Activated effector memory CD4-positive, alpha-beta T cell treated with Interleukin-2 at 50 U/mL for 16 hours (primary cell): ENCODE results near the gene ACER1.
"Not testable (repeated sequence)": the region's sequence is repeated elsewhere in the genome, so short reads cannot be mapped to it uniquely, and the experiment has no call there.

Experiments
- DNase-seq: peaks from one replicate; pipeline ENCODE4 v3.0.0-alpha.2; 2020

The ACER1 gene

GRCh38 chr19:6355321-6356040 lies 22.1 kb upstream of the ACER1 start:
- not testable (repeated sequence) for DNase-seq

GRCh38 chr19:6354098-6354674 lies 20.8 kb upstream of the ACER1 start:
- DNase-seq = no peak

- DNase-seq = no peak
Observed at GRCh38 chr19:6352381-6353165, 19.2 kb upstream of the ACER1 start.

- DNase-seq = no peak
Observed at GRCh38 chr19:6350688-6351087, 17.3 kb upstream of the ACER1 start.

- DNase-seq = not testable (repeated sequence)
Observed at GRCh38 chr19:6349271-6349670, 15.9 kb upstream of the ACER1 start.

- no peak for DNase-seq
Observed at GRCh38 chr19:6343462-6343861, 10.1 kb upstream of the ACER1 start.

- no peak for DNase-seq
Observed at GRCh38 chr19:6340493-6341201, 7.2 kb upstream of the ACER1 start.

GRCh38 chr19:6334490-6335285 lies 1.3 kb upstream of the ACER1 start:
- no peak for DNase-seq

GRCh38 chr19:6326815-6327214 lies 6.6 kb downstream of the ACER1 start:
- no peak for DNase-seq

GRCh38 chr19:6325614-6326013 lies 7.8 kb downstream of the ACER1 start:
- DNase-seq = no peak

GRCh38 chr19:6324757-6325156 lies 8.7 kb downstream of the ACER1 start:
- DNase-seq = no peak

GRCh38 chr19:6322284-6322683 lies 11.1 kb downstream of the ACER1 start:
- DNase-seq = no peak

- no peak for DNase-seq
Observed at GRCh38 chr19:6319376-6319775, 14.0 kb downstream of the ACER1 start.

- DNase-seq = no peak
Observed at GRCh38 chr19:6318772-6319171, 14.6 kb downstream of the ACER1 start.

GRCh38 chr19:6315646-6316045 lies 17.8 kb downstream of the ACER1 start:
- DNase-seq = not testable (repeated sequence)

GRCh38 chr19:6313398-6313969 lies 19.9 kb downstream of the ACER1 start:
- DNase-seq = no peak

GRCh38 chr19:6312018-6312417 lies 21.4 kb downstream of the ACER1 start:
- DNase-seq = no peak

- no peak for DNase-seq
Observed at GRCh38 chr19:6298413-6298812, 35.0 kb downstream of the ACER1 start.

GRCh38 chr19:6297202-6297601 lies 36.2 kb downstream of the ACER1 start:
- DNase-seq = no peak

GRCh38 chr19:6292006-6292405 lies 41.4 kb downstream of the ACER1 start:
- no peak for DNase-seq

GRCh38 chr19:6288737-6289136 lies 44.7 kb downstream of the ACER1 start:
- no peak for DNase-seq

- DNase-seq = no peak
Observed at GRCh38 chr19:6287269-6287885, 46.0 kb downstream of the ACER1 start.
